ENCODE results near the gene ANKRD33B.

GRCh38 chr5:10625700-10626472, 62.0 kb downstream of the ANKRD33B start:
- no peak for TF ChIP-seq POLR2A (IDR thresholded peaks at IDR 0.05)
- TF ChIP-seq, protein P1, sequence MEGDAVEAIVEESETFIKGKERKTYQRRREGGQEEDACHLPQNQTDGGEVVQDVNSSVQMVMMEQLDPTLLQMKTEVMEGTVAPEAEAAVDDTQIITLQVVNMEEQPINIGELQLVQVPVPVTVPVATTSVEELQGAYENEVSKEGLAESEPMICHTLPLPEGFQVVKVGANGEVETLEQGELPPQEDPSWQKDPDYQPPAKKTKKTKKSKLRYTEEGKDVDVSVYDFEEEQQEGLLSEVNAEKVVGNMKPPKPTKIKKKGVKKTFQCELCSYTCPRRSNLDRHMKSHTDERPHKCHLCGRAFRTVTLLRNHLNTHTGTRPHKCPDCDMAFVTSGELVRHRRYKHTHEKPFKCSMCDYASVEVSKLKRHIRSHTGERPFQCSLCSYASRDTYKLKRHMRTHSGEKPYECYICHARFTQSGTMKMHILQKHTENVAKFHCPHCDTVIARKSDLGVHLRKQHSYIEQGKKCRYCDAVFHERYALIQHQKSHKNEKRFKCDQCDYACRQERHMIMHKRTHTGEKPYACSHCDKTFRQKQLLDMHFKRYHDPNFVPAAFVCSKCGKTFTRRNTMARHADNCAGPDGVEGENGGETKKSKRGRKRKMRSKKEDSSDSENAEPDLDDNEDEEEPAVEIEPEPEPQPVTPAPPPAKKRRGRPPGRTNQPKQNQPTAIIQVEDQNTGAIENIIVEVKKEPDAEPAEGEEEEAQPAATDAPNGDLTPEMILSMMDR (IDR thresholded peaks at IDR 0.05 in 8 of 11, conservative IDR thresholded peaks at IDR 0.05 in 3 of 11), result no peak
